WI38 (cell line): ENCODE results near the gene DPP9.
"Not testable (repeated sequence)": the region's sequence is repeated elsewhere in the genome, so short reads cannot be mapped to it uniquely, and the experiment has no call there.

ENCODE experiments used
- H3K4me3 ChIP-seq: 2 replicates; pipeline ENCODE4 v1.5.1; 2011; ENCODE audit warnings: low read depth, mild to moderate bottlenecking, control low read depth, low read length
- CTCF ChIP-seq: IDR thresholded peaks from 2 replicates; pipeline ENCODE4 v1.5.1; 2012; ENCODE audit warnings: low read depth, mild to moderate bottlenecking, control low read depth, low read length

DPP9 gene

DNA sequence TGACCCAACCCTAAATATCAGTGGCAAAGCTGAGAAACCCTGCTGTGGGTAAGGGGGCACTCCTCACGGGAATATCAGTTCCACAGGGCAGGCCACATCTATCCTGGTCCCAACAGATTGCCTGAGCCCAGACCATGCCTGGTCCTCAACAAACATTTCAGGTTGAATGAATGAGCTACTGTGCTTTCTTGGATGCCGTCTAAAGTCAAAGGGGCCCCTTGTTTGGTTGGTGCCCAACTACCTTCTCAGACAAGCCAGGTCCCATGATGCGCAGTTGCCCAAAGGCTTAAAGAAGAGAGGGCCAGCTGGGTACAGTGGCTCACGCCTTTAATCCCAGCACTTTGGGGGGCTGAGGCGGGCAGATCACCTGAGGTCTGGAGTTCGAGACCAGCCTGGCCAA is 2.4 kb downstream of the DPP9 start:
- no peak overlapping the region for H3K4me3 ChIP-seq
- no peak for TF ChIP-seq CTCF

GRCh38 chr19:4720037-4720700 is 3.5 kb downstream of the DPP9 start:
- H3K4me3 ChIP-seq = no peak overlapping the region
- no peak for TF ChIP-seq CTCF

GRCh38 chr19:4719499-4719866 is 4.2 kb downstream of the DPP9 start:
- TF ChIP-seq CTCF = no peak
- H3K4me3 ChIP-seq = no peak overlapping the region

GRCh38 chr19:4717966-4718701 is 5.5 kb downstream of the DPP9 start:
- TF ChIP-seq CTCF = no peak
- no peak overlapping the region for H3K4me3 ChIP-seq

GRCh38 chr19:4717191-4717965 is 6.3 kb downstream of the DPP9 start:
- H3K4me3 ChIP-seq = no peak overlapping the region

DNA sequence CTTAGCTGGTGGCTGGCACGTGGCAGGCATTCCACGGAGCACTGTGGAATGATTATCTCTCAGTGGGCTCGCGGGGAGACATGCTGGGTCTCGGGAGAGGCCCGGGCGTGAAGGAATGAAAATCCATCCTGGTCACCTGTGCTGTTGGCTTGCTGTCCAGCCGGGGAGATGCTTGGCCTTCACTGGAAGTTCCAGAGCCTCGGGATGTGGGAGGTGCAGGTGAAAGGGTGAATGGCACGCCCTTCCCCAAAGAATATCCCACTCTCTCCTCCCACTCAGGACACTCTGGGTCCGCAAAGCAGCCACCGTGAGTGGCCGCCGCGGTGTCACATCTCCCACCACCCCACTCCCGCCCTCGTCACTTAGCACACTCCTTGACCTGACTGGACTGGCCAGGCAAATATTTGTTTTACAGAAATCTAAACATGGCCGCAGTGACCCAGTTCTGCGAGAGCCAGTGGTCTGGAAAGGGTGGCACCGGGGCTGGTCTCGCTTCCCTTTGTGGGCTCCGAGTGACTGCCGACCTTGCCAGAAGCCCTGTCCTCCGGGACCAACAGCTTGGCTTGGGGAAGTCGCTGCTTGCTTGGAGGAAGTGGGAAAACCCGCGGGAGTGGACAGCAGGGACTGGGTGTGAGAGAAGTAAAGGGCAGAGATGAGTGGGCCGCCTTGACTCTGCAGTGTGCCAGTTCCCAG is 8.0 kb downstream of the DPP9 start:
- no peak overlapping the region for H3K4me3 ChIP-seq
- TF ChIP-seq CTCF = no peak

More at GRCh38 chr19:4717191-4717965, 6.3 kb downstream of the DPP9 start:
- TF ChIP-seq CTCF = no peak

DNA sequence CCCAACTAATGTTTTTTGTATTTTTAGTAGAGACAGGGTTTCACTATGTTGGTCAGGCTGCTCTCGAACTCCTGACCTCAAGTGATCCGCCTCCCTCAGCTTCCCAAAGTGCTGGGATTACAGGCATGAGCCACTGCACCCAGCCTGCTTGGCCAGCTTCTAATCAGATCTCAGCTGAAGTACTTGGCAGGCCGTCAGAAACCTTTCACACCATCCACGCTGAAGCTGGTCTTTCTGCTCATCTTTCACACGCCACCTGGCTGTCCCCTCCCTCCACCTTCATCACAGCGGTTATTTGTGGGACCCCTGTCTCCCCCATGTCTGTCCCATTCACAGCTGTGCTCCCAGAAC is 8.5 kb downstream of the DPP9 start:
- not testable (repeated sequence) for H3K4me3 ChIP-seq
